HG02970 (cell line): Measurements from ENCODE around the gene C9orf153.
"Not testable (repeated sequence)": the region's sequence is repeated elsewhere in the genome, so short reads cannot be mapped to it uniquely, and the experiment has no call there.

ENCODE experiments used
- ATAC-seq: cut with Tn5 transposase; IDR thresholded peaks from one replicate; pipeline ENCODE4 v1.9.1; 2021; ENCODE audit warnings: mild to moderate bottlenecking, moderate library complexity, moderate number of reproducible peaks; ENCODE audit not compliant: unreplicated experiment, low FRiP score

The C9orf153 gene

GRCh38 chr9:86200599-86201162, 58.8 kb downstream of the C9orf153 start:
- no peak for ATAC-seq

GRCh38 chr9:86193088-86193487, 66.4 kb downstream of the C9orf153 start:
- ATAC-seq, result no peak

GRCh38 chr9:86190700-86191099, 68.8 kb downstream of the C9orf153 start:
- not testable (repeated sequence) for ATAC-seq

GRCh38 chr9:86187121-86187520, 72.3 kb downstream of the C9orf153 start:
- no peak for ATAC-seq

- ATAC-seq, result no peak
Measured at GRCh38 chr9:86186696-86187095, 72.8 kb downstream of the C9orf153 start.

GRCh38 chr9:86185872-86186271, 73.6 kb downstream of the C9orf153 start:
- ATAC-seq, result no peak

- ATAC-seq, result no peak
Measured at GRCh38 chr9:86184138-86184524, 75.3 kb downstream of the C9orf153 start.

- ATAC-seq, result no peak
Measured at GRCh38 chr9:86183229-86184137, 76.0 kb downstream of the C9orf153 start.

GRCh38 chr9:86181379-86182315, 77.8 kb downstream of the C9orf153 start:
- no peak for ATAC-seq

GRCh38 chr9:86178503-86178902, 81.0 kb downstream of the C9orf153 start:
- ATAC-seq, result no peak

- no peak for ATAC-seq
Measured at GRCh38 chr9:86177995-86178394, 81.5 kb downstream of the C9orf153 start.

- no peak for ATAC-seq
Measured at GRCh38 chr9:86176468-86176867, 83.0 kb downstream of the C9orf153 start.

- ATAC-seq, result no peak
Measured at GRCh38 chr9:86175743-86176456, 83.6 kb downstream of the C9orf153 start.

GRCh38 chr9:86175223-86175622, 84.2 kb downstream of the C9orf153 start:
- ATAC-seq, result no peak
